Measurements from ENCODE around the gene SPINT2. TPM values are rescaled to one million over a fixed set of nuclear protein-coding genes. Genes with fewer than 3 reads are reported as not detected.

The SPINT2 gene
- total and polyA plus RNA-seq, 2 donors (not counting 1 experiment from before 2014, with no cell fraction given): 50.0 to 70.0 TPM

- Histone ChIP-seq H3K9ac (ENCODE audit: low read length) (peak overlapping the region; percentile 26), H3K36me3 (replicated peaks in 1 of 2; ENCODE audit: control extremely low read depth in 1 of 2, control insufficient read depth in 1 of 2, extremely low read depth in 1 of 2, insufficient read depth in 2 of 2, low read length in 1 of 2) (no peaks in the 10 kb centered on the region), H3K27me3 (replicated peaks in 1 of 4; ENCODE audit: control extremely low read depth in 1 of 4, control insufficient read depth in 3 of 4, insufficient read depth in 4 of 4, low read length in 3 of 4) (peaks cover 0 to 83% (median 36%) of the 10 kb centered on the region in 4 experiments), H4K20me1 (ENCODE audit: control insufficient read depth, insufficient read depth, low read length, poor library complexity, severe bottlenecking) (no peaks in the 10 kb centered on the region), H2AFZ (ENCODE audit: insufficient read depth, low read depth, low read length, poor library complexity, severe bottlenecking) (no peak overlapping the region), H3K4me2 (replicated peaks; ENCODE audit: low read depth, low read length, poor library complexity, severe bottlenecking) (peak overlapping the region; percentile 74), H3K27ac (ENCODE audit: low read length in 2 of 2) (no peak overlapping the region), H3K4me3 (ENCODE audit: control extremely low read depth in 1 of 5, extremely low read depth in 1 of 5, insufficient read depth in 1 of 5, low read depth in 2 of 5, low read length in 4 of 5) (peak overlapping the region in 2 of 5 experiments; percentile 9 to 12), H3K4me1 (ENCODE audit: control insufficient read depth in 2 of 2, insufficient read depth in 2 of 2, low read length in 2 of 2) (peaks cover 28 to 32% of the 10 kb centered on the region in 2 donors), H3K9me3 (ENCODE audit: control extremely low read depth in 1 of 3, control insufficient read depth in 2 of 3, insufficient read depth in 1 of 3, low read length in 2 of 3) (peaks cover 0 to 18% (median 0%) of the 10 kb centered on the region in 3 donors), H3K79me2 (ENCODE audit: control insufficient read depth, insufficient read depth, low read length) (no peaks in the 10 kb centered on the region)
- intact Hi-C loops (cut with micrococcal nuclease): loop anchor here (1.0 to 10.0 kb wide), 2 partner anchors 15 to 324 kb away; partner anchors contain the start of genes SIPA1L3 and WDR87
- TF ChIP-seq CTCF (IDR thresholded peaks at IDR 0.05) (no peak), EZH2 (IDR thresholded peaks at IDR 0.05; ENCODE audit: borderline replicate concordance, insufficient read depth, low read depth, low read length, poor library complexity, severe bottlenecking) (peak; percentile 98)
- ChIA-PET POLR2A (interaction anchor here (0.5 kb wide), 1 partner anchor 149 kb away, joined by 6 read pairs; no protein-coding TSS in a partner anchor), CTCF (interaction anchor here (2.4 kb wide), 1 partner anchor 15 kb away, joined by 14 read pairs; no protein-coding TSS in a partner anchor)
- no peak overlapping the region for H3K27ac Mint-ChIP-seq
- H3K9me3 Mint-ChIP-seq (ENCODE audit: insufficient read depth): no peaks in the 10 kb centered on the region
- ATAC-seq (ENCODE audit: low read depth): no peak
- H3K4me3 Mint-ChIP-seq: peak overlapping the region; percentile 53
- H3K4me1 Mint-ChIP-seq: peaks cover 26% of the 10 kb centered on the region
- peak; percentile 41 for DNase-seq
- 4% methylated on average over 48 of the region's 80 CpGs for WGBS (ENCODE audit: insufficient coverage)
- peaks cover 39% of the 10 kb centered on the region for H3K27me3 Mint-ChIP-seq
Observed at GRCh38 chr19:38228491-38229439, 35.6 kb upstream of the SPINT2 start.

All from B cell (primary cell).